Inferior parietal cortex (tissue), 1 donor: Measurements from ENCODE around the gene RAB35.

Experiments
- DNase-seq: peaks from one replicate; pipeline ENCODE4 v3.0.0-alpha.2; 2016; ENCODE audit errors: extremely low spot score

The RAB35 gene

DNA sequence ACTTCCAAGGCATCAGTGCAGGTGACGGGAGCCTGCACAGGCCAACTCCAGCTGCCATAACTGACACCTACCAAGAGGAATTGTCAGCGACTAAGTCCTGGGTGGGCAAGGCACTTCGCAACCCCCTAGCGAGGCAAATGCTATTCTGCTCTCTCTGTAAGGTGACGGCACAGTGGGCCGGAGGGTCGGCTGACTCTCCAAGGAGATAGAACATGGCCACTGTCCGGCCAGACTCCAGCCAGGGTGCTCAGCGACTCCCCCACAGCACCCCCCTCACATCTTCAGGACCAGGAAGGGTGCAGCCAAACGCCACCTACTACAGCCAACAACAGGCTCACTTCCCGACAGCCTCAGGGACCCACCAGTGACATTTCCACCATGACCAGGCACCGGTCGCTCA, 13.2 kb downstream of the RAB35 start:
- DNase-seq = no peak

DNA sequence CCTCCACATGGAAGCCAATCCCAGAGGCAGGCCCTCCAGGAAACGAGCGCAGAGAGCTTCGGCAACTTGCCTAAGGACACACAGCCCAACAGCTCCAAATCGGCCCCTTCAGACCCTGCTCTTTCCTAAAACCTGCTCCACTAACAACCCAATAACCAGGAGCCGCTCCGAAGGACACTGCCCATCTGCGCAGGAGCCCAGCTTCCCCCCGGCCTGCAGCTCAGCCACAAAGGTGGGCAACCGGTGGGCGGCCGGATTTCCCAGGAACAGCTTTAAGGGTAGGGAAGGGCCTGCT, 13.6 kb downstream of the RAB35 start:
- DNase-seq = no peak

DNA sequence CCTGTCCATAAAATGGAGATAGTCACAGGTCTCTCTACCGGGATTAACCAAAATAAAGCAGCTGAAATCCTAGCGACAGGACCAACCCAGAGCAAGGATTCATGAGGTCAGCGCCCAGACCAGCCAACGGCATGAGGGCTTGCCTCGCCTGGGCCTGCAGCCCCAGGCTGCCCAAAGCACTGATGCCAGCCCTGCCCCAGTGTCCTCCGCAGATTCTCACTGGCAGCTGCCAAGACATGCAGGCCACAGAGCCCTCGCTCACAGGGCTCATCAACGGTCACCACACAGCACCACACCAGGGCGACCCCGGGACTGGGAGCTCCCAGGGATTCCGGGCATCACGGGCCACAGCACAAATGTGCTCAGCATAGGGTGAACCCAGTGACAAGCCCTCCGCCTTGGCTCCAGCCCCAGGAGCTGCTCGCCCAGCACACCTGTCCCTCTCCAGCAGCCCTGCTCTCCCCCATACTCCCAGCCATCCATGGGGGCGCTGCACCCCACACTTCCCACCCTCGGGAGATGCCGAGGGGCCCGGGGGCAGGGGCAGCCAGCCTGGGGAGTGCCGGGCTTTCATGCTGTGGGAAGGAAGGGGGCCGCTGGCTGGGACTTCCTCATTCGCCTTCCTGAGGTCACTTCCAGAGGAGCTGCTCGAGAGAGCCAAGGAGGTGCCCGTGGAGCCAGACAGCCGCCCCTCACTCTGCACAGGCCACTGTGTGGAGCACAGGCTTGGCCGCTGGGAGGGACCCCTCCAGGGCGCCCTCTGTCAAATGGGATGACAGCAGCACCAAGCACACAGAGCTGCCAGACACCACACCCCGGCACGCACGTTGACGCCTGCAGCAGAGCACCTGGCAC, 14.1 kb downstream of the RAB35 start:
- no peak for DNase-seq

DNA sequence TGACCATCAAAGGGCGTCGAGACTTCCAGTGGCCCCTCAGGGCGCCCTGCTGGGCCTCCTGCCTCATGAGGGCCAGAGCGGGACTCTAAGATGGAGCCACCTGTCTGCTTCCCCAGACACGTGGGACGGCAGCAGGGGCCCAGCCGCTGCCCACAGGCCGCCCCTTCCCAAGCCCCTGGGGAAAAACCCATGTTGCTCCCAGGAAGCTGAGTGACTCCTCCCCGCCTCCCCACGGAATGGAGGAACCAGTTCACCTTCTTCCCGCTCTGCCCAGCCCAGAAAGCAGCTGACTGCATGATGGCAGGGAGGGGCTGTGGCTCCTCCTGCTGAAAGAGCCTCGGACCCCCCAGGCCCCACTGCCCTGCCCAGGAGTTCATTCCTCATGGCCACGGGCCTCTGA, 14.9 kb downstream of the RAB35 start:
- DNase-seq = no peak

DNA sequence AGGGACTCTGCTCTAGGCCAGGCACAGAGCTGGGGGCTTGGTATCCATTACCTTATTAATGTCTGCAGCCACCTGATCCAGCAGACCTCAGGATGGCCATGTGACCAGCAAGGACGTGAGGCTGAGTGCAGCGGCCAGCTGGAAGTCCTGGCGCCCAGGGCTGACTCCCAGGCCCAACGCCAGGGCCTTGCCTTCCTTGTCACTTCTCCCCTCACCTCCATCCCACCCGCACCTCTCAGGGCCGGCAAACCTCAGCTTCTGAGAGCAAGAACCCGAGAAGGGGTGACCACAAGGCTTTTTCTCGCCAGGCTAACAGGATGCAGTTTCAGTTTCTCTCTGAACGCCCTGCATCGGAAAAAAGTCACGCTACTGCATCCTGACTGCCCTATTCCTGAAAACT, 15.4 kb downstream of the RAB35 start:
- DNase-seq = no peak

DNA sequence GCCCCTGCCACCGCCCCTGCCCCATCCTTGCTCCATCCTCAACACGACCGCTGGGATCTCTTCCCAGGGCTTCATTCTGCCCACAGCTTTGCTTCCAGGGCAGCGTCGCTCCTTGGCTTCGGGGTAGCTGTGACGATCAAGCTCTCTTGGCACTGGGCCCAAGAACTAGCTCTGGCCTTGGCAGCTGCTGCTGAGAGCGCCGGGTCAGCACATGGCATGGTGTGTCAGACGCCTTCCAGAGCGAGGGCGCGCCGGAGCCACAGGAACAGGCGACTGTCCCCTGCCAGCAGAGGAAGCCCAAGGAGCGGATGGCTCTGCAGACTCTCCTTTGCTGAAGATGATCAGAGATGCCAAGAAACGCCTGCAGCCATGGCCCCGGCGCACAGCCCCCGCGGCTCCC, 15.9 kb downstream of the RAB35 start:
- peak; percentile 48 for DNase-seq

DNA sequence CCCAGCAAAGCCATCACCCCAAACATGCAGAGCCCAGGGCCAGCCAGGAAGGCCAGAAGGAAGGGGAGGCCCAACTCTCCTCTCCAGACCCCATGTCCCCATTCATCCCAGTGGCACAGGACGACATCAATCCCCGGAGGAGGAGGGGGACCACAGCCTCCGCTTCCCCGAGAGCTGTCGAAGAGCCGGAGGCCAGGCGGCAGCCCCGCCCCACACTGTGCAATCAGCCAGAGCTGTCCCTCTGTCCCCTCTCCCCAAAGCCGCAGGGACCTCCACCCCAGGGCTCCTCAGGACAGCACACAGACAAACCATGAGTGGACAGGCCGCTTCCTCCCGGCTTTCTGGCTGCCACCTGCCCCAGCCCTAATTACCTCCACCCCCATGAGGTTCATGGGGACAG, 16.8 kb downstream of the RAB35 start:
- no peak for DNase-seq

DNA sequence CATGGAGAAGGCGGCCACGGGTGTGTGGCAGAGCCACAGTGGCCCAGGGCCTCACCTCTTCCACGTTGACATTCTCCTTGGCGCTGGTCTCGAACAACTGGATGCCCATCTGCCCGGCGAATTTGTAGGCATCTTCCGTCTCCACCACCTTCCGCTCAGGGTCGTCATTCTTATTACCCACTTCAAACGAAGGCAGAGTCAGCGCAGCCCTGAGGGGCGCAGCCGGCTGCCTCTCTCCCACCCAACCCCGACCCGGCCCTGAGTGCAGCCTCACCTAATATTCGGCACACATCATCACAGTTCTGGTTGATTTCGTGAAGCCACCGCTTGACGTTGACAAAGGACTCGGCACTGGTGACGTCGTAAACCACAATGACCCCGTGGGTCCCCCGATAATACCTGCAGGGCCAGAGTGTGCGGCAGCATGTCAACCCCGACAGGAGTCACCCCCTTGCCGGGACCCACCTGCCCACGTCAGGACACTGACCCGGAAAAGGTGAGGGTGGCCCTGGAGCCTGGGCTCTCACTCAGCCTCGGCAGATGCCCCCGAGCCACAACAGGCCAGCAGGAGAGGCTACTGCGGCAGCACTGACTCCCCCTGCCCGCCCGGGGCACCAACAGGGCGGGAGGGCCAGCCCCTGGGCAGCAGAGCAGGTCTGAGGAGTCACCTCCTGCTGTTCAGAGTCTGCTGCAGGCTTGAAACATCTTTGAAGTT, 17.6 kb downstream of the RAB35 start:
- DNase-seq = no peak

DNA sequence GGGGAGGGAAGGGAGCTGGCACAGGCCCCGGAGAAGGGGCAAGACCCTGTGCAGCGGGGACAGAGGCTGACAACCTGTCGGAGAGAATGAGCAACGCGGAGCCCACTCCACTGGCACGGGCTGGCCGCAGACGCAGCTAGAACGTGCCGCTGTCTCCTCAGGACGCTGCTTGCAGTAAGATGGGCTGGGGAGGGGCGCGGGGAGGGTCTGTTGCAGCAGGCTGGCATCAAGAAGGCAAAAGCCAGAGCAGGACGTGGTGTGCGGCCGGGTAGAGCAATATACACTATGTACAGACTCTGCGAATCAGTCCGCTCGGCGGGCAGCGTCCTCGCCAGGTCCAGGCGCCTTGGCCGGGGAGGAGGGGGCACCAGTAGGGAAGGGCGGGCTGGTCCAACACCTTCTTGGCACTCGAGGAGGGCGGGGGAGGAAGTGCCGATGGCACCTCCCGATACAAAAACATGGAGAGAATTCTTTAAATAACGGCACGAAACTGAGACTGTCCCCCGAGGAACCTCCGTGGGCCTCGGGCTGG, 19.8 kb downstream of the RAB35 start:
- DNase-seq = no peak

DNA sequence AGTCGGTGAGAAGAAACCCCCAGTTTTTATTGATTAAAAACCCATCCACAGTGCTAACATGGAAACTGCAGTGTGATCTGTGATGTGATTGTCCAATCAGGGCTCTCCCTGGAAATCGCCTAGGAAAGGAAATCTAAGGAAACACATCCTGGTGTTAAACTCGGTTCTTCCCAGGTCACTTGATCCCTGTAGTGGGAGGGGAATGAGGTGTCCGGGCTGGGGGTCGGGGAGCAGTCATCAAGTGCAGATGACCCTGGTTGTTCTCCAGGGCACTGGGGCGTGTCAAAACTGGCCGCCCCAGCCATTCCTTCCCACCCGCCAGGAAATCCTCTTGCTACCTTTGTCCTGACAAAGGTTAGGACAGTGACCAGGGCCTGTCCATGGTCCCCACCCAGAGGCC, 20.8 kb downstream of the RAB35 start:
- no peak for DNase-seq

DNA sequence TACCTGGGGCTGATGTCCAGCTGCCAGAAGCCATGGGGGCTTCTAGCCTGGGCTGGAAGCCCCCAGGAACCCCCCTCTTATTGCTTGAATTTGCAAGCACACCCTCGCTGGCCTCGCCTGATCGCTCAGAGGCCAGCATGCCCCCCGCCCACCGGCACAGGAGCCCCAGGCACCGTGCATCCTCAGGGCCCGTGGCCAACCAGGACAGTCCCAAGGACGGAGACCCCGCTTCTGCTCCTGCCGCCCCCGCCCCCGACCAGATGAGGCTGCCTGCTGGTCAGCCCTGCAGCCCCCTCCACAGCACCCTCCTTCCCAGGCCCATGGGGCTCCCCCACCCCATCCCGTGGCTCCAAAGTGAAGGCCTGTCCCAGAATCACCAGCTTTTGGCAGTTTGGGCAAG, 21.2 kb downstream of the RAB35 start:
- DNase-seq = no peak

DNA sequence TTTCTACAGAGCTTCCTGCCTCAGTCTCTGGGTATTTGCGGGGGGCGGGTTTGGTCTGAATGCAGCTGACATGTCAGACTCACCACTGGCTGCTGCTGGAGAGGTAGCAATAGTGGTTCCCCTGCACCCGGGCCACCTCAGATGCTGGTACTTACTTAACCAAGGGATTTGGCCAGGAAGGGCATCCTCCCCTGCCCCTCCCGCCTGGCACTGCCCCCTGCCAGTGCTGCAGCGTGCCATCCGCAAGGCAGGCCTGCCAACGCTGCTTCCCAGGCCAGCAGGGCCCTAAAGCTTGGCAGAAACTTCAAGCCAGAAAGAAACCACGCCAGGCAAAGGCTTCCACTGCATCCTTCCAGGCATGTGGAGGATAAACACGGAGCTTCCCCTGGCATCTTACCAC, 22.1 kb downstream of the RAB35 start:
- no peak for DNase-seq

DNA sequence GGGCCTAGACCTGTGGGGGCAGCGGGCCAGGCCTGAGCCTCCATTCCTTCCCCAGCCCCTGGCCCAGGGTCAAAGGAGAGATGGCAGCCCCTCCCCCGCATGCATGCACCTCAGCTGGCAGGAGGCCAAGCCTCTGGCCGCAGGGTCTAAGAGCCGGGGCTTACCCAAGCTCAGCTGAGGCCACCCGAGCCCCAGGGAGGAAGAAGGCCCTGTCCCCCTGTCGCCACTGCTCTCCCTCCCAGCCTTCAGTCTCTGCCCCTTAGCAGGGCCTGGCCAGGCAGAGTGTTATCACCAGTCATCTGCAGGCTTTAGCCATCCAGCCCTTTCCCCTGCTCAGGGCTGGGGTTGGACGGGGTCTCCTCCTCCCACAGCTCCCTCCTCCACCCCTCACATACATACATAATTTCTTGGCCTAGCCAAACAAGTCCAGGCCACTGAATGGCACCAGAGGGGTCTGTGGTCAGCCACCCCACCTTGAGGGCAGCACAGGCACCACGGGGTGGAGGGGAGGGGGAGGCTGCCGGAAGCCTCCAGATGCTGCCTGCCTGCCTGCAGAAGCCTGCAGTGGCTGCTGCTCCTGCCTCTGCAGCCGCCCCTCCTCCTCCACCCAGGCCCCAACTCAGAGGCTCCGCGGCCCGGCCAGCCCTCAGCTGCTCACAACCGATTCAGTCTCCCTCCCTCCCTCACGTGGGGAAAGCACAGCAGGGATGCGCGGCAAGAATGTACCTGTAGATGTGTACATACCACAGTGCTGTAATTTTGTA, 22.8 kb downstream of the RAB35 start:
- DNase-seq = no peak

DNA sequence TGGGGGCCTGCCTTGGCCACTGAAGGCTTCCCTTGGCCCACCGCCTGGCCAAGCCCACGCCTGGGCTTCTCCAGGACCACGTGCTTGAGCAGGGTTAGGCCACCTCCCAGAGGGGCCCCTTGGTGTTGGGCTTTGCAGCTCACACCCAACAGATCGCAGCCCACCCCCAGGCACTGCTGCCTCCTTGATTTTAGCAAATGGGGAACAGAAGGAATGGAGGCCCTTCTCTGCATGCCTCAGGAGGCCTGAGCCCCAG, 23.3 kb downstream of the RAB35 start:
- no peak for DNase-seq

DNA sequence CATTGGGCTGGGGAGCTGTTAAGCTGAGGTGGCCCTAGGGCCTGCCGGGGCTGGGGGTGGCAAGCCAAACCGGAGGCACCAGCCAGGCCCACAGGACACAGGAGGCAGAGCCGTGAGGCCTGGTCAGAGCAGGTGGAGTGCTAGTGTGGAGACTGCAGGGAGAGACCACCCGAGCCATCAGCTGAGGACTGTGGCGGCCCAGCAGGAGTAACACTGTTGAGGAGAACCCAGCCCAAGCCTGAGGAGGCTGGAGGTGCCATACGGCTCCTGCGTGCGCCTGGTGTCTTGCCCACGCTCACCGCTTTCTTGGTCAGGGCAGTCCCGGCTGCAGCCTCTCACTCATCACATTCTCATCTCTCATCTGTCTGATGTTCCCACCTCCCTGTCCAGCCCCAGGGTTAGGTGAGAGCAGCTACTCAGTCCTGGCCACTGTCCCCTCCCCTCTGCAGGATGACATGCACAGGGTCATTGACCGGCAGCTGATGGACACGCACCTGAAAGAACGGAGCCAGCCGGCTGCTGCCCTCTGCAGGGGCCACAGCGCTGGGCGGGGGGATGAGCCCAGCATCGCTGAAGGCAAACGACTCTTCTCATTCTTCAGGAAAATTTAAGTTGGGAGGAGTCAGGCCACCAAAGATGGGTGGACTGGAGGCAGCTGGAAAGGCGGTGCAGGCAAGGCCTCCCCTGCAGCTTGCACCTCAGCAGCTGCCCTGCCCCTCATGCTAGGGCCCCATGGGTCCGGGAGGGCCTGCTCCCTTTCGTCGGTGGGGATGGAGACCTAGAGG, 23.8 kb downstream of the RAB35 start:
- no peak for DNase-seq

DNA sequence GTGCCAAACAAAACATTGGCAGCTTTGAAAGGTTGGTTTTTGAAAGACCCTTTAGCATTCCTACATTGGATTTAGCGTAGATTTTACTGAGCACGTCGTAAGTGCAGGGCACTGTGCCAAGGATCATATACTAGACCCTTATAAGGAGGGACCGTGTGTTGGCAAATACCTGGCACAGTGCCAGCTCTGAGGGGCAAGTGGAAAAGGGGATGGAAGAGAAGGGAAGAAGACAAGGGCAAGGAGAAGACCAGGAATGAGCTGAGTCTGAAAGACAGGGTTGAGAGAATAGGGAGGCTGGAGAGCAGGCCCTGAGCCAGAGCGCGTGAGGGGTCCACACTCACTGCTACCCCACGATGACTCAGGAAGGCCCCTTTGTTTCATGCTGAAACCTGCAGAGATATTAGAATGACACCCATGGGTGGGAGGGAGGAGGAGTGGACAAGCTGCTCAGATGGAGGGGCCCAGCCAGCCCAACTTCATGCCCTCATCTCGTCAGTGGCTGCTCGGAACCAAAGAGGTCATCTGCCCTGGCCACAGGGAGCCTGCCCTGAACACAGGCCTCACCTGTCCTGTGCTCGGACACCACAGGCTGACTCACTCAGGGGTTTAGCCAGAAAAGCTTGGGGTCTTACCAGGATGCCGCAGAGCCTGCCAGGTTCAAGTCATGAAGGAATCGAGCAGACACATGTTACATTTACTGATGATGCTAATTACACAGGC, 25.0 kb downstream of the RAB35 start:
- DNase-seq = no peak

DNA sequence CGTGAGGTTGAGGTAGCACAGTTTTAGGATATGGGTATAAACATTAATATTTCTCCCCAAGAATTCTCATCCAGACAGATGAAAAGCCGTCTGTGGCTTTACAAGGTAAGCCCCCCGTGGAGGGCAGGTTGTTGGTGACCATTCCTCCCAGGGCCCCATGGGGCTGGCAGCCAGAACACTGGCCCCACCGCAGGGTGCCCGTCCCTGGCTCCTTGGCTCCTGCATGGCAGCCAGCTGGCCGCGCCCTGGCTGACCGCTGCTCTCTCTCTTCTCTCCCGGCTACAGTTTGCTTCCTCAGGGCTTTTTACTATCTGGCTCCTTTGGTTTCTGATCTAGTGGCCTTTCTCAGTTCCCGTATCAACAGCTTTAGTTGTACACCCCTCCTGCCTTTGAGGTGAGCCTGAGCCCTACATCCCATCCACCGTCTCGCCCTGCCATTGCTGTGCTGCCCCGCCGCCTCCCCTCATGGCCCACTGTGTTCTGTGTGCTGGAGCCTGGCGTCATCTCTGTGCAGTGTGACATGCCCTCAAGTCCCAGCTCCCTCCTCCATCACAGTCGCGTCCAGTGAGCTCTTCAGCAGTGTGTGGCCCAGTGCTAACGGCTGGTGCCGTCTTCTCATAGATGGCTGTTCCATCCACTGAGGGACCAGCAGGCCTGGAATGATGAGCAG, 25.8 kb downstream of the RAB35 start:
- DNase-seq = no peak

DNA sequence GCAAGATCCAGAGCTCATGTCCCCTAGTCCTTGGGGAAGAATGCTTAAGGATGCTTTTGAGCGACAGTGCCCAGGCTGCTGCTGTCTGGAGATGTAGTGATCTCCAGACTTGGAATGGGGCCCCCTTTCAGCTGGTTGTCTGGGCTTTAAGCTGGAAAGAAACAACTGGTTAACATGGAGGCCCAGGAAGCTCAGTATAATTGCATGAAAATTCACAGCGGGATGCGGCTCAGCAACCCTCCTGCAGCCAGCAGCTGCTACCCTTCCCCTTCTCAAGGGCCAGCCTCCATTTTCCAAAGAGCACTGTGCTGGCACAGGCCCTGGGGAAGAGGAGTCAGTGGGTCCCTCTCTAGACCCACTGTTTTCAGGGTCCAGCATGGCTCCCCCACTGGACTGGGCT, 26.3 kb downstream of the RAB35 start:
- DNase-seq = no peak

DNA sequence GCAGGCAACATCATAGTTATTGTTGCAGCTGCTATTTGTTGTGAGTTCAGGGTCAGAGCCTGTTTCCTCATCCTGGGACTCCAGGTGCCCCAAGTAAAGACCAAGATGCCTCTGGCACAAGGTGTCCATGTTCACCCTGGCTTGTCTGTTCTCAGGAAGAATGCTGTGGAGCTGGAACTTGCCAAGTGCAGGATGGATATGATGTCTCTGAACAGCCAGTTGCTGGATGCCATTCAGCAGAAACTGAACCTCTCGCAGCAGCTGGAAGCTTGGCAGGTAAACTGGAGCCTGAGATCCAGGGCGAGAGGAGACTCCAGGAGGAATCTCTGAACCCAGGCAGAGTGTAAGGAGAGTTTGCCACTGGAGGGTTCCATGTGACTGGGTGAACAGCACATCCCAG, 26.8 kb downstream of the RAB35 start:
- DNase-seq = no peak

DNA sequence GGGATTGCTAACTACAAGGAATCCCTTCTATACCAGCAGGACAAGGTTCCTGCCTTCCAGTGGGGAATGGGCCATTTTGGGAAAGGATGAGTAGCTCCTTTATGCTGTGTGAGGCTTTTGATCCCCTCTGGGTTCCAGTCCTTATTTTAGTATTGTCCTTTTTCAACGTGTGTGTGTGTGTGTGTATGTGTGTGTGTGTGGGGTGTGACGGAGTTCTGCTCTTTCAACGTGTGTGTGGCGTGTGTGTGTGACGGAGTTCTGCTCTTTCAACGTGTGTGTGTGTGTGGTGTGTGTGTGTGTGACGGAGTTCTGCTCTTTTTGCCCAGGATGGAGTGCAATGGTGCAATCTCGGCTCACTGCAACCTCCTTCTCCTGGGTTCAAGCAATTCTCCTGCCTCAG, 27.4 kb downstream of the RAB35 start:
- no peak for DNase-seq
